ENCODE results near the gene ACOT12. TPM values are rescaled to one million over a fixed set of nuclear protein-coding genes. Genes with fewer than 3 reads are reported as not detected.
A peak's percentile ranks its signal among the peaks of the same experiment; 100 is the strongest.

ACOT12 gene
- total and polyA plus RNA-seq, 9 of the 15 experiments (the other 6 are each of a cell fraction or from before 2014, with no cell fraction given): 0.03 TPM; not detected in 8

GRCh38 chr5:81301271-81302015, 92.5 kb downstream of the ACOT12 start, which contains the start of gene ZCCHC9 (continued):
- TF ChIP-seq ZBTB9 (CRISPR knock-in tag; IDR thresholded peaks at IDR 0.05) (no peak), FOSL1 (tag; conservative IDR thresholded peaks at IDR 0.05) (no peak), ESRRB (CRISPR knock-in tag; IDR thresholded peaks at IDR 0.05; ENCODE audit: borderline replicate concordance) (no peak), ZNF274 (IDR thresholded peaks at IDR 0.05; ENCODE audit: borderline replicate concordance, low read depth, low read length) (no peak), SPI1 (IDR thresholded peaks at IDR 0.05; ENCODE audit: borderline replicate concordance, low read depth, low read length) (no peak), MTA2 (IDR thresholded peaks at IDR 0.05; ENCODE audit: low read depth) (no peak), ELF2 (CRISPR knock-in tag; IDR thresholded peaks at IDR 0.05) (no peak), IRF2 (CRISPR knock-in tag; IDR thresholded peaks at IDR 0.05) (no peak), TAF15 (IDR thresholded peaks at IDR 0.05; ENCODE audit: low read depth, low read length) (no peak), ZNF232 (CRISPR knock-in tag; IDR thresholded peaks at IDR 0.05) (0 out of 2 replicates have a peak, but pooled peaks have one; percentile 55), ID3 (CRISPR knock-in tag; IDR thresholded peaks at IDR 0.05) (no peak), ID3 (tag; IDR thresholded peaks at IDR 0.05) (no peak), ZNF431 (CRISPR knock-in tag; IDR thresholded peaks at IDR 0.05) (no peak), MYNN (IDR thresholded peaks at IDR 0.05) (peak; percentile 46; the same call in 1 of the 2 replicates), MYNN (CRISPR knock-in tag; IDR thresholded peaks at IDR 0.05) (no peak), JUN (IDR thresholded peaks at IDR 0.05; ENCODE audit: borderline replicate concordance, low read depth, low read length) (no peak), JUN (CRISPR knock-in tag; IDR thresholded peaks at IDR 0.05; ENCODE audit: borderline replicate concordance) (no peak), POLR2H (tag; IDR thresholded peaks at IDR 0.05; ENCODE audit: low read depth) (peak; percentile 72), NFE2 (IDR thresholded peaks at IDR 0.05; ENCODE audit: low read depth) (no peak), PTRF (tag; IDR thresholded peaks at IDR 0.05) (no peak), DPF2 (IDR thresholded peaks at IDR 0.05) (0 out of 2 replicates have a peak, but pooled peaks have one; percentile 8), POLR2G (IDR thresholded peaks at IDR 0.05; ENCODE audit: low read depth, low read length) (peak; percentile 97), MXD1 (CRISPR knock-in tag; IDR thresholded peaks at IDR 0.05; ENCODE audit: borderline replicate concordance, poor library complexity, severe bottlenecking) (no peak), NR2C1 (IDR thresholded peaks at IDR 0.05) (peak; percentile 94), NR2C1 (tag; IDR thresholded peaks at IDR 0.05) (peak; percentile 95), TCFL5 (CRISPR knock-in tag; conservative IDR thresholded peaks at IDR 0.05) (no peak), ZNF639 (CRISPR knock-in tag; conservative IDR thresholded peaks at IDR 0.05 in 1 of 2, IDR thresholded peaks at IDR 0.05 in 1 of 2) (peak in 1 of 2 experiments; percentile 58; a peak in 1 of 4 replicates)

All from K562 (cell line).